ENCODE results near the gene PCDHGA7.
"Not testable (repeated sequence)": the region's sequence is repeated elsewhere in the genome, so short reads cannot be mapped to it uniquely, and the experiment has no call there.

PCDHGA7 gene

DNA sequence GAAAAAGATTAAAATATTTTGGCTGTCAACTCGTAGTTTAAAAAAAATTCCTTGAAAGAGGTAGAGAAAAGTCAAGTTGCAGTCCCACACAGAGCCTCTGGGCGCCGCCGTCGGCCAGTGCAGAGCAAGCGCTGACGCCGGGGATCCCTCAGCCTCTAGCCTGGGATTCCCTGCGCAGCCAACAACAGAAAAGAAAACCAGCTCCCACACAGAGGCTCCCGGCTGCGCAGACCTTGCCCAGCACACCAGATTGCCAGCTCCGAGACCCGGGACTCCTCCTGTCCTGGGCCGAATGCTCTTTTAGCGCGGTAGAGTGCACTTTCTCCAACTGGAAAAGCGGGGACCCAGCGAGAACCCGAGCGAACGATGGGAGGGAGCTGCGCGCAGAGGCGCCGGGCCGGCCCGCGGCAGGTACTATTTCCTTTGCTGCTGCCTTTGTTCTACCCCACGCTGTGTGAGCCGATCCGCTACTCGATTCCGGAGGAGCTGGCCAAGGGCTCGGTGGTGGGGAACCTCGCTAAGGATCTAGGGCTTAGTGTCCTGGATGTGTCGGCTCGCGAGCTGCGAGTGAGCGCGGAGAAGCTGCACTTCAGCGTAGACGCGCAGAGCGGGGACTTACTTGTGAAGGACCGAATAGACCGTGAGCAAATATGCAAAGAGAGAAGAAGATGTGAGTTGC, 35.1 kb downstream of the PCDHGA7 start, which contains the start of gene PCDHGB7:
PCDHGB7 (plus strand) TSS at position 184 of the 679 bp plus-strand sequence; CDS start at position 367, 183 bp downstream.
- peak; percentile 85 for DNase-seq (ENCODE audit: low read depth, low spot score)
- H3K4me3 ChIP-seq (ENCODE audit: low read depth, low read length), result peak within 1 kb of the TSS; percentile 44
- in situ Hi-C loops (cut with HindIII; ENCODE audit: low sequenced_read_pairs), result not testable (repeated sequence)
- TF ChIP-seq, protein P1, sequence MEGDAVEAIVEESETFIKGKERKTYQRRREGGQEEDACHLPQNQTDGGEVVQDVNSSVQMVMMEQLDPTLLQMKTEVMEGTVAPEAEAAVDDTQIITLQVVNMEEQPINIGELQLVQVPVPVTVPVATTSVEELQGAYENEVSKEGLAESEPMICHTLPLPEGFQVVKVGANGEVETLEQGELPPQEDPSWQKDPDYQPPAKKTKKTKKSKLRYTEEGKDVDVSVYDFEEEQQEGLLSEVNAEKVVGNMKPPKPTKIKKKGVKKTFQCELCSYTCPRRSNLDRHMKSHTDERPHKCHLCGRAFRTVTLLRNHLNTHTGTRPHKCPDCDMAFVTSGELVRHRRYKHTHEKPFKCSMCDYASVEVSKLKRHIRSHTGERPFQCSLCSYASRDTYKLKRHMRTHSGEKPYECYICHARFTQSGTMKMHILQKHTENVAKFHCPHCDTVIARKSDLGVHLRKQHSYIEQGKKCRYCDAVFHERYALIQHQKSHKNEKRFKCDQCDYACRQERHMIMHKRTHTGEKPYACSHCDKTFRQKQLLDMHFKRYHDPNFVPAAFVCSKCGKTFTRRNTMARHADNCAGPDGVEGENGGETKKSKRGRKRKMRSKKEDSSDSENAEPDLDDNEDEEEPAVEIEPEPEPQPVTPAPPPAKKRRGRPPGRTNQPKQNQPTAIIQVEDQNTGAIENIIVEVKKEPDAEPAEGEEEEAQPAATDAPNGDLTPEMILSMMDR (IDR thresholded peaks at IDR 0.05; ENCODE audit: low read depth, low read length), result peak; percentile 84

DNA sequence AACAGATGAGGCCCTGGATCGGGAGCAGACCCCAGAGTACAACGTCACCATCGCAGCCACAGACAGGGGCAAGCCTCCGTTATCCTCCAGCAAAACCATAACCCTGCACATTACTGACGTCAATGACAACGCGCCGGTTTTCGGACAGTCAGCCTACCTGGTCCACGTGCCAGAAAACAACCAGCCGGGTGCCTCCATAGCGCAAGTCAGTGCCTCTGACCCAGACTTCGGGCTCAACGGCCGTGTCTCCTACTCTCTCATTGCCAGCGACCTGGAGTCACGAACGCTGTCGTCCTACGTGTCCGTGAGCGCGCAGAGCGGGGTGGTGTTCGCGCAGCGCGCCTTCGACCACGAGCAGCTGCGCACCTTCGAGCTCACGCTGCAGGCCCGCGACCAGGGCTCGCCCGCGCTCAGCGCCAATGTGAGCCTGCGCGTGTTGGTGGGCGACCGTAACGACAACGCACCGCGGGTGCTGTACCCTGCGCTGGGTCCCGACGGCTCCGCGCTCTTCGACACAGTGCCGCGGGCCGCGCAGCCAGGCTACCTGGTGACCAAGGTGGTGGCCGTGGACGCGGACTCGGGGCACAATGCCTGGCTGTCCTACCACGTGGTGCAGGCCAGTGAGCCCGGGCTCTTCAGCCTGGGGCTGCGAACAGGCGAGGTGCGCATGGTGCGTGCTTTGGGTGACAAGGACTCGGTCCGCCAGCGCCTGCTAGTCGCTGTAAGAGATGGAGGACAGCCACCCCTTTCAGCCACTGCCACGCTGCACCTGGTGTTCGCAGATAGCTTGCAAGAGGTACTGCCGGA, 36.7 kb downstream of the PCDHGA7 start:
- in situ Hi-C loops (cut with HindIII; ENCODE audit: low sequenced_read_pairs), result no loop called here
- DNase-seq (ENCODE audit: low read depth, low spot score), result no peak
- H3K4me3 ChIP-seq (ENCODE audit: low read depth, low read length), result no peak overlapping the region
- TF ChIP-seq, protein P1 (IDR thresholded peaks at IDR 0.05; ENCODE audit: low read depth, low read length), result no peak

DNA sequence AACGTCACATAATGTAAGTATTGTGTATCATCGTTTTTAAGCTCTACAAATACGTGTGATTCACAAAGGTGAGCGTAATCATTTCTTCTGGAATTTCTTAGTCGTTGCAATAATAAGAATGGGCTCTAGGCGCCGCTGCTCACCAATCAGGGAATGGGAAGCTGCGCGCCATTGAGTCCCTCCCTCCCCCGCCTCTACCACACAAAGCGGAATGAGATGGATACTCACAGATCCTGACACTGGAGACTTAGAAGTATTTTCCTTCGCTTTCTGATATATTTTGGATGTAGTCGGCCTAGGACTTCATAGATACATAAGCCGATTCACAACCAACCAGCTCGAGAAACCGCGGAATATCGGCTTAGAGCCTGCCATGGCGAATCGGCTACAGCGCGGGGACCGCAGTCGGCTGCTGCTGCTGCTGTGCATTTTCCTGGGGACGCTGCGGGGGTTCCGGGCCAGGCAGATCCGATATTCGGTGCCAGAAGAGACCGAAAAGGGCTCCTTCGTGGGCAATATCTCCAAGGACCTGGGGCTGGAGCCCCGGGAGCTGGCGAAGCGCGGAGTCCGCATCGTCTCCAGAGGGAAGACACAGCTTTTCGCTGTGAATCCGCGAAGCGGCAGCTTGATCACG, 38.4 kb downstream of the PCDHGA7 start, which contains the start of gene PCDHGA11:
PCDHGA11 (plus strand) TSS at position 197 of the 634 bp plus-strand sequence; CDS start at position 374, 177 bp downstream.
- in situ Hi-C loops (cut with HindIII; ENCODE audit: low sequenced_read_pairs), result no loop called here
- DNase-seq (ENCODE audit: low read depth, low spot score), result peak; percentile 82
- peak within 1 kb of the TSS; percentile 52 for H3K4me3 ChIP-seq (ENCODE audit: low read depth, low read length)
- TF ChIP-seq, protein P1 (IDR thresholded peaks at IDR 0.05; ENCODE audit: low read depth, low read length), result peak; percentile 59

DNA sequence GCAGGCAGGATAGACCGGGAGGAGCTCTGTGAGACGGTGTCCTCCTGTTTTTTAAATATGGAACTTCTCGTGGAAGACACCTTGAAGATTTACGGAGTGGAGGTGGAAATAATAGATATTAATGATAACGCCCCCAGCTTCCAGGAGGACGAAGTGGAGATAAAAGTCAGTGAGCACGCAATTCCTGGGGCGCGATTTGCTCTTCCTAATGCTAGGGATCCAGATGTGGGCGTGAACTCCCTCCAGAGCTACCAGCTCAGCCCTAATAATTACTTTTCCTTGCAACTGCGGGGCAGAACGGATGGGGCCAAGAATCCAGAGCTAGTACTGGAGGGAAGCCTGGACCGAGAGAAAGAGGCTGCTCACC, 38.9 kb downstream of the PCDHGA7 start:
- H3K4me3 ChIP-seq (ENCODE audit: low read depth, low read length), result peak overlapping the region; percentile 52
- TF ChIP-seq, protein P1 (IDR thresholded peaks at IDR 0.05; ENCODE audit: low read depth, low read length), result no peak
- DNase-seq (ENCODE audit: low read depth, low spot score), result no peak
- in situ Hi-C loops (cut with HindIII; ENCODE audit: low sequenced_read_pairs), result no loop called here

DNA sequence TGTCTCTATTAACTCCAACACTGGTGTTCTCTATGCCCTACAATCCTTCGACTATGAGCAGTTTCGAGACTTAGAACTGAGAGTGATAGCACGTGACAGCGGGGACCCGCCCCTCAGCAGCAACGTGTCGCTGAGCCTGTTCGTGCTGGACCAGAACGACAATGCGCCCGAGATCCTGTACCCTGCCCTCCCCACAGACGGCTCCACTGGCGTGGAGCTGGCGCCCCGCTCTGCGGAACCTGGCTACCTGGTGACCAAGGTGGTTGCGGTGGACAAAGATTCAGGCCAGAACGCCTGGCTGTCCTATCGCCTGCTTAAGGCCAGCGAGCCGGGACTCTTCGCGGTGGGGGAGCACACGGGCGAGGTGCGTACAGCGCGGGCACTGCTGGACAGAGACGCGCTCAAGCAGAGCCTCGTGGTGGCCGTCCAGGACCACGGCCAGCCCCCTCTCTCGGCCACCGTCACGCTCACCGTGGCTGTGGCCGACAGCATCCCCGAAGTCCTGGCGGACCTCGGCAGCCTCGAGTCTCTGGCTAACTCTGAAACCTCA, 40.3 kb downstream of the PCDHGA7 start:
- H3K4me3 ChIP-seq (ENCODE audit: low read depth, low read length), result no peak overlapping the region

More for the DNA sequence above, 40.3 kb downstream of the PCDHGA7 start:
- in situ Hi-C loops (cut with HindIII; ENCODE audit: low sequenced_read_pairs), result no loop called here
- no peak for DNase-seq (ENCODE audit: low read depth, low spot score)
- TF ChIP-seq, protein P1 (IDR thresholded peaks at IDR 0.05; ENCODE audit: low read depth, low read length), result no peak

Measured in astrocyte of the spinal cord (primary cell).